Measurements from ENCODE around the gene LIF. TPM values are rescaled to one million over a fixed set of nuclear protein-coding genes. Genes with fewer than 3 reads are reported as not detected.

Gene LIF
- total and polyA plus RNA-seq, 4 donors: 0.77 to 26.1 (median 5.1) TPM

DNA sequence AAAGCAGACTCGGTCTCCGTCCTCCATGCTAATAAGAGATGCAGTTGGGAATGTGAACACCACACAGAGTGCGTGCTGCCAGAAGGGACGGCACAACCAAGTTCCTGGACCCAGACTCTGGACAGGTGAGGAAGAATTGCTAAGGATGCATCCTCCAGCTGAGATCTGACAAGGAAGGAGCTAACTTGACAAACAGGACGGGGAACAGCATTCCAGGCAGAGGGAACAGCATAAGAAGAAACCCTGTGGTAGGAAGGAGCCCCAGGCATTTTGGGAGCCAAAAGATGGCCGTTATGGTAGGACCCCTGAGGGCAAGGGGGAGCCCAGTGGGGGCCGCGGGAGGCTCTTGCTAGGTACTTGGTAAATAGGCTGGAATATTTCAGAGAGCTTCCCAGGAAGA lies 14.1 kb upstream of the LIF start:
- no peaks in the 10 kb centered on the region for H3K36me3 ChIP-seq (ENCODE audit: control insufficient read depth in 4 of 4, insufficient read depth in 4 of 4, low read length in 4 of 4)
- no peak overlapping the region for H3K27ac ChIP-seq (ENCODE audit: low read depth in 1 of 2, low read length in 1 of 2)
- ATAC-seq (ENCODE audit: insufficient read depth, low FRiP score) (no peak), DNase-seq (no peak)
- peaks cover 0 to 15% (median 6%) of the 10 kb centered on the region in 5 donors for H3K4me1 ChIP-seq (ENCODE audit: control insufficient read depth in 5 of 5, insufficient read depth in 5 of 5, low read length in 5 of 5)
- H3K4me3 ChIP-seq: no peak overlapping the region
- H3K27me3 ChIP-seq (ENCODE audit: control insufficient read depth in 3 of 3, insufficient read depth in 3 of 3, low read length in 2 of 3): no peaks in the 10 kb centered on the region
- TF ChIP-seq, protein P1, sequence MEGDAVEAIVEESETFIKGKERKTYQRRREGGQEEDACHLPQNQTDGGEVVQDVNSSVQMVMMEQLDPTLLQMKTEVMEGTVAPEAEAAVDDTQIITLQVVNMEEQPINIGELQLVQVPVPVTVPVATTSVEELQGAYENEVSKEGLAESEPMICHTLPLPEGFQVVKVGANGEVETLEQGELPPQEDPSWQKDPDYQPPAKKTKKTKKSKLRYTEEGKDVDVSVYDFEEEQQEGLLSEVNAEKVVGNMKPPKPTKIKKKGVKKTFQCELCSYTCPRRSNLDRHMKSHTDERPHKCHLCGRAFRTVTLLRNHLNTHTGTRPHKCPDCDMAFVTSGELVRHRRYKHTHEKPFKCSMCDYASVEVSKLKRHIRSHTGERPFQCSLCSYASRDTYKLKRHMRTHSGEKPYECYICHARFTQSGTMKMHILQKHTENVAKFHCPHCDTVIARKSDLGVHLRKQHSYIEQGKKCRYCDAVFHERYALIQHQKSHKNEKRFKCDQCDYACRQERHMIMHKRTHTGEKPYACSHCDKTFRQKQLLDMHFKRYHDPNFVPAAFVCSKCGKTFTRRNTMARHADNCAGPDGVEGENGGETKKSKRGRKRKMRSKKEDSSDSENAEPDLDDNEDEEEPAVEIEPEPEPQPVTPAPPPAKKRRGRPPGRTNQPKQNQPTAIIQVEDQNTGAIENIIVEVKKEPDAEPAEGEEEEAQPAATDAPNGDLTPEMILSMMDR (IDR thresholded peaks at IDR 0.05; ENCODE audit: control extremely low read depth, extremely low read depth): no peak
- no peak overlapping the region for H3K9ac ChIP-seq (ENCODE audit: insufficient read depth in 1 of 2, low read length in 2 of 2)
- WGBS, 2 donors: 90 to 97% methylated on average over 8 of the region's 8 CpGs
- no peaks in the 10 kb centered on the region for H3K9me3 ChIP-seq (ENCODE audit: control insufficient read depth in 4 of 4, insufficient read depth in 3 of 4, low read length in 3 of 4)

DNA sequence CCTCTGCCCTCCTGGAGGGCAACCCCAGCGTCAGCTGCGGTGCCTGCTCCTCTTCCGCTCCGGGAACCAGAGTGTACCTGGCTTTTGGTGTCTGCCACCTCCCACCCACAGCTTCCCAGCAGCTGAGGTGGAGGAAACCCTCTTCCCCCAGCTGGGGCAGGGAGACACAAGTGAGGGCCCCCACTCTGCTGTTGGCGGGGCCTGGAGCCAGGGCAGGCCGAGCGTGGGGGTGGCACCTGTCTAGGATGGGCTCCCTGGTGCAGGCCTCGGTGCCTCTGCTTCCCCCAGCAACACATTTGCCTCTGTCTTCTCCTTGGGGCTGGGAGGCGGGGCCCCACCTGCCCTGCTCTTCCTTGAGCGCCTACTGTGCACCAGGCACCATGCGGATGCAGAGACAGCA lies 13.7 kb upstream of the LIF start:
- ATAC-seq (ENCODE audit: insufficient read depth, low FRiP score): no peak
- Histone ChIP-seq H3K9ac (ENCODE audit: insufficient read depth in 1 of 2, low read length in 2 of 2) (no peak overlapping the region), H3K27ac (ENCODE audit: low read depth in 1 of 2, low read length in 1 of 2) (no peak overlapping the region), H3K9me3 (ENCODE audit: control insufficient read depth in 4 of 4, insufficient read depth in 3 of 4, low read length in 3 of 4) (no peaks in the 10 kb centered on the region), H3K36me3 (ENCODE audit: control insufficient read depth in 4 of 4, insufficient read depth in 4 of 4, low read length in 4 of 4) (no peaks in the 10 kb centered on the region), H3K4me1 (ENCODE audit: control insufficient read depth in 5 of 5, insufficient read depth in 5 of 5, low read length in 5 of 5) (peaks cover 0 to 16% (median 6%) of the 10 kb centered on the region in 5 donors), H3K27me3 (ENCODE audit: control insufficient read depth in 3 of 3, insufficient read depth in 3 of 3, low read length in 2 of 3) (no peaks in the 10 kb centered on the region), H3K4me3 (no peak overlapping the region)
- WGBS, 2 donors: 90 to 98% methylated on average over 8 to 11 of the region's 11 CpGs
- no peak for DNase-seq
- TF ChIP-seq, protein P1 (IDR thresholded peaks at IDR 0.05; ENCODE audit: control extremely low read depth, extremely low read depth): no peak

DNA sequence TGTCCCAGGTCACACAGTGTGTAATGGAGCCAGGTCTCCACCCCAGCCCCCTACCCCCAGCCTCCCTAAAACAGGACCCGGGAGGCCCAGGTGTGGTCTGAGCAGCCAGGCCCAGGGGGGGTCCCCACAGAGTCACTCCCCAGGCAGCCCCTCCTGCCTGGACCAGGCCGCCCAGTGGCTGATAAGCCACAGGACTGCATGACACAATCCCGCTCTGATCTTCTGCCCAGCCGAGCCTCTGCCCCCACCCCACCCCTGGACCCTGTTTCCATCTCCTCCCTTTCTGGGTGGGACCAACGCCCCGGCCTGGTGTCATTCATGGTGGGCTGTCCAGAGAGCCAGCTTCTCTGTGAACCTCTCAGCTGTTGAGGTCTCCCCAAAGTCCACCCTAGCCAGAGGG lies 7.8 kb upstream of the LIF start:
- Histone ChIP-seq H3K4me3 (no peak overlapping the region), H3K36me3 (ENCODE audit: control insufficient read depth in 4 of 4, insufficient read depth in 4 of 4, low read length in 4 of 4) (no peaks in the 10 kb centered on the region), H3K9ac (ENCODE audit: insufficient read depth in 1 of 2, low read length in 2 of 2) (no peak overlapping the region), H3K4me1 (ENCODE audit: control insufficient read depth in 5 of 5, insufficient read depth in 5 of 5, low read length in 5 of 5) (peaks cover 0 to 61% (median 10%) of the 10 kb centered on the region in 5 donors), H3K9me3 (ENCODE audit: control insufficient read depth in 4 of 4, insufficient read depth in 3 of 4, low read length in 3 of 4) (no peaks in the 10 kb centered on the region), H3K27ac (ENCODE audit: low read depth in 1 of 2, low read length in 1 of 2) (no peak overlapping the region), H3K27me3 (ENCODE audit: control insufficient read depth in 3 of 3, insufficient read depth in 3 of 3, low read length in 2 of 3) (no peaks in the 10 kb centered on the region)
- 85 to 87% methylated on average over 5 to 6 of the region's 6 CpGs for WGBS, 2 donors
- ATAC-seq (ENCODE audit: insufficient read depth, low FRiP score) (no peak), DNase-seq (peak; percentile 59 to 70 (median 68))
- TF ChIP-seq, protein P1 (IDR thresholded peaks at IDR 0.05; ENCODE audit: control extremely low read depth, extremely low read depth): no peak

Data from lung (tissue), 12 donors.